Measurements from ENCODE around the gene HAND2.

HAND2 gene

GRCh38 chr4:173486714-173487392 lies 43.2 kb downstream of the HAND2 start:
- no peak for TF ChIP-seq CTCF (IDR thresholded peaks at IDR 0.05; ENCODE audit: insufficient read depth, low read length)
- TF ChIP-seq SPI1 (IDR thresholded peaks at IDR 0.05; ENCODE audit: borderline replicate concordance, low read depth): no peak
- TF ChIP-seq GABPA (IDR thresholded peaks at IDR 0.05; ENCODE audit: low read depth): no peak
- TF ChIP-seq REST (IDR thresholded peaks at IDR 0.05; ENCODE audit: insufficient replicate concordance, low read depth): no peak
- TF ChIP-seq POLR2AphosphoS5 (IDR thresholded peaks at IDR 0.05; ENCODE audit: low read depth): no peak
- Histone ChIP-seq H3K27ac (replicated peaks) (no peak overlapping the region), H3K27me3 (ENCODE audit: insufficient read depth, poor library complexity, severe bottlenecking) (no peaks in the 10 kb centered on the region), H3K4me3 (replicated peaks; ENCODE audit: insufficient read depth, low read length) (no peak overlapping the region)
- DNase-seq (ENCODE audit: low read depth in 1 of 2, low spot score in 1 of 2): no peak

GRCh38 chr4:173485164-173485563 lies 44.9 kb downstream of the HAND2 start:
- TF ChIP-seq SPI1 (IDR thresholded peaks at IDR 0.05; ENCODE audit: borderline replicate concordance, low read depth): no peak
- TF ChIP-seq POLR2AphosphoS5 (IDR thresholded peaks at IDR 0.05; ENCODE audit: low read depth): no peak
- no peak for TF ChIP-seq CTCF (IDR thresholded peaks at IDR 0.05; ENCODE audit: insufficient read depth, low read length)
- TF ChIP-seq GABPA (IDR thresholded peaks at IDR 0.05; ENCODE audit: low read depth): no peak
- no peak for TF ChIP-seq REST (IDR thresholded peaks at IDR 0.05; ENCODE audit: insufficient replicate concordance, low read depth)
- no peak for DNase-seq (ENCODE audit: low read depth in 1 of 2, low spot score in 1 of 2)
- H3K4me3 ChIP-seq (replicated peaks; ENCODE audit: insufficient read depth, low read length): no peak overlapping the region
- H3K27ac ChIP-seq (replicated peaks): no peak overlapping the region
- H3K27me3 ChIP-seq (ENCODE audit: insufficient read depth, poor library complexity, severe bottlenecking): no peaks in the 10 kb centered on the region

- no peak overlapping the region for H3K4me3 ChIP-seq (replicated peaks; ENCODE audit: insufficient read depth, low read length)
- no peak for DNase-seq (ENCODE audit: low read depth in 1 of 2, low spot score in 1 of 2)
- TF ChIP-seq SPI1 (IDR thresholded peaks at IDR 0.05; ENCODE audit: borderline replicate concordance, low read depth): no peak
- TF ChIP-seq REST (IDR thresholded peaks at IDR 0.05; ENCODE audit: insufficient replicate concordance, low read depth): no peak
- TF ChIP-seq POLR2AphosphoS5 (IDR thresholded peaks at IDR 0.05; ENCODE audit: low read depth): no peak
- no peak for TF ChIP-seq GABPA (IDR thresholded peaks at IDR 0.05; ENCODE audit: low read depth)
- no peak for TF ChIP-seq CTCF (IDR thresholded peaks at IDR 0.05; ENCODE audit: insufficient read depth, low read length)
- H3K27me3 ChIP-seq (ENCODE audit: insufficient read depth, poor library complexity, severe bottlenecking): no peaks in the 10 kb centered on the region
- no peak overlapping the region for H3K27ac ChIP-seq (replicated peaks)
Observed at GRCh38 chr4:173482330-173482931, 47.6 kb downstream of the HAND2 start.

Measured in HL-60 (cell line).